Activated T-helper 1 cell treated with anti-CD3 and anti-CD28 coated beads, Interleukin-12 subunit alpha, Interleukin-12 subunit beta, Interleukin-2, Interleukin-4 antibody, amounts not matched to agents 30 ng/mL and 10 ng/mL and 1 ng/mL, durations not matched to agents 14 hours and 24 hours and 36 hours (primary cell): ENCODE measurements around the gene PEF1. TPM values are rescaled to one million over a fixed set of nuclear protein-coding genes. Genes with fewer than 3 reads are reported as not detected.
A peak's percentile ranks its signal among the peaks of the same experiment; 100 is the strongest.

Source experiments
- DNase-seq: peaks from one replicate; pipeline ENCODE4 v3.0.0; 2021; ENCODE audit warnings: low spot score
- H3K27ac Mint-ChIP-seq: one replicate; pipeline ENCODE4 v1.8.0; 2021; ENCODE audit warnings: mild to moderate bottlenecking, mixed read lengths
- H3K27me3 Mint-ChIP-seq: one replicate; pipeline ENCODE4 v1.8.0; 2022; ENCODE audit warnings: mild to moderate bottlenecking, moderate library complexity, mixed read lengths; ENCODE audit not compliant: insufficient read depth
- H3K36me3 Mint-ChIP-seq: one replicate; pipeline ENCODE4 v1.8.0; 2021; ENCODE audit warnings: low read depth, mixed read lengths
- H3K4me1 Mint-ChIP-seq: one replicate; pipeline ENCODE4 v1.8.0; 2021; ENCODE audit warnings: low read depth, mixed read lengths
- H3K4me3 Mint-ChIP-seq: one replicate; pipeline ENCODE4 v1.8.0; 2021; ENCODE audit warnings: mild to moderate bottlenecking, moderate library complexity, mixed read lengths
- H3K9me3 Mint-ChIP-seq: one replicate; pipeline ENCODE4 v1.8.0; 2021; ENCODE audit warnings: mixed read lengths
- intact Hi-C: fragments of 100-400 bp; cut with micrococcal nuclease; formaldehyde crosslinking; loops from one replicate; pipeline ENCODE4 v1.15.1; 2024
- total RNA-seq: library from RNA; stranded (reverse); gene quantifications from 2 replicates; pipeline ENCODE4 v1.2.3, GENCODE V29; 2022

Gene PEF1
- total RNA-seq, 1 donor from 2014 or later: 57.6 TPM

DNA sequence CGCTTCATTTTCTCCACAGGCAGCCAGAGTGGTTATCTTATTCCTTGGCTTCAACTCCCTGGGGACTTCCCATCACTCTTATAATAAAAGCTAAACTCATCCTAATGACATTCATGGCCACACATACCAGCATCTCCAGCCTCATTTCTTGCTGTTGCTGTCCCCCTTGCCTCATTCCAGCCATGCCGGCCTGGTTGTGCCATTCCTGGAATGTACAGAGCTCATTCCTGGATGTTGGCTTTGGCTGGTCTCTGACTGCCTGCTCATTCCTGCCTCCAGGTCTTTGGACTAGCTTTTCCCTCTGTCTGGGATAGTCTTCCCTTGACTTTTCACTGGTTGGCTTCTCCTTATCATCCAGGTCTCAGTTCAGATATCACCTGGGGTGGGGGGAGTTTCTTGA, 2.4 kb upstream of the PEF1 start:
- peak overlapping the region; percentile 96 for H3K4me3 Mint-ChIP-seq
- peaks cover 11% of the 10 kb centered on the region for H3K27me3 Mint-ChIP-seq
- H3K27ac Mint-ChIP-seq: peak overlapping the region; percentile 3
- H3K36me3 Mint-ChIP-seq: peaks cover 9% of the 10 kb centered on the region
- no peak for DNase-seq
- peaks cover 5% of the 10 kb centered on the region for H3K9me3 Mint-ChIP-seq
- intact Hi-C loops: loop anchor here (10.0 kb wide), 3 partner anchors 288 to 892 kb away; partner anchors contain the start of genes LAPTM5, PTP4A2 and PUM1
- H3K4me1 Mint-ChIP-seq: peaks cover 21% of the 10 kb centered on the region

- H3K9me3 Mint-ChIP-seq: peaks cover 5% of the 10 kb centered on the region
- peak overlapping the region; percentile 96 for H3K4me3 Mint-ChIP-seq
- H3K27me3 Mint-ChIP-seq: peaks cover 11% of the 10 kb centered on the region
- peaks cover 9% of the 10 kb centered on the region for H3K36me3 Mint-ChIP-seq
- H3K4me1 Mint-ChIP-seq: peaks cover 21% of the 10 kb centered on the region
- intact Hi-C loops: loop anchor here (10.0 kb wide), 3 partner anchors 288 to 892 kb away; partner anchors contain the start of genes LAPTM5, PTP4A2 and PUM1
- no peak overlapping the region for H3K27ac Mint-ChIP-seq
- DNase-seq: no peak
These were observed 1.7 kb upstream of the PEF1 start for GRCh38 chr1:31646259-31646960.

GRCh38 chr1:31645274-31645568, 545 bp upstream of the PEF1 start:
- Mint-ChIP-seq H3K9me3 (peaks cover 5% of the 10 kb centered on the region), H3K4me1 (peaks cover 21% of the 10 kb centered on the region), H3K27ac (peak overlapping the region; percentile 100), H3K36me3 (peaks cover 9% of the 10 kb centered on the region), H3K27me3 (peaks cover 7% of the 10 kb centered on the region), H3K4me3 (peak overlapping the region; percentile 96)
- DNase-seq: no peak
- intact Hi-C loops: loop anchor here (1.0 to 10.0 kb wide), 6 partner anchors 143 to 890 kb away; partner anchors contain the start of genes BSDC1, KPNA6, LAPTM5 and PTP4A2

- Mint-ChIP-seq H3K27me3 (no peaks in the 10 kb centered on the region), H3K27ac (peak overlapping the region; percentile 100), H3K4me3 (peak overlapping the region; percentile 96), H3K4me1 (peaks cover 21% of the 10 kb centered on the region), H3K9me3 (peaks cover 5% of the 10 kb centered on the region), H3K36me3 (peaks cover 9% of the 10 kb centered on the region)
- intact Hi-C loops: loop anchor here (1.0 to 10.0 kb wide), 8 partner anchors 291 to 889 kb away; partner anchors contain the start of genes BSDC1, KPNA6, LAPTM5 and PTP4A2
- DNase-seq: no peak
These were observed 608 bp downstream of the PEF1 start for GRCh38 chr1:31643976-31644559.

DNA sequence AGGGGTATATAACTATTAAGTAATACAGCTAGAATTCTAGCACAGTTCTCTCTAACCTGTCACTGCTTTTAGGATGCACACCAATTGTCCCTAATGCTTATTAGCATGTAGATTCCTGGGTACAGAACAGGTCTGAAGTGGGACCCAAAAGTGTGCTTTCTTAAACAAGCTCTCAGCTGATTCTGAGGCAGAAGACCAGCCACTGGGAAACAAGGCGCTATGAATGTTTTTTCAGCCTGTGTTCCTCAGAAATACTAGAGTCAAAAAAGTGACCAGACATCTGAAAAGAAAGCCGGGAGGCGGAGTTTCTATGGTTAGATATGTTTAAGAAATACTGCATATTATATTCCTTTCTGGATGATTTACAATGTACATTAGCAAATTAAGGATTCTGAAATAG, 1.8 kb downstream of the PEF1 start:
- DNase-seq: no peak
- intact Hi-C loops: loop anchor here (10.0 kb wide), 3 partner anchors 292 to 888 kb away; partner anchors contain the start of genes LAPTM5, PTP4A2 and PUM1
- H3K27me3 Mint-ChIP-seq: no peaks in the 10 kb centered on the region
- H3K4me3 Mint-ChIP-seq: no peak overlapping the region
- peaks cover 11% of the 10 kb centered on the region for H3K36me3 Mint-ChIP-seq
- peaks cover 21% of the 10 kb centered on the region for H3K4me1 Mint-ChIP-seq
- H3K9me3 Mint-ChIP-seq: peaks cover 5% of the 10 kb centered on the region
- no peak overlapping the region for H3K27ac Mint-ChIP-seq

- no peak for DNase-seq
- Mint-ChIP-seq H3K27ac (no peak overlapping the region), H3K4me3 (no peak overlapping the region), H3K27me3 (no peaks in the 10 kb centered on the region), H3K9me3 (peaks cover 5% of the 10 kb centered on the region), H3K36me3 (peaks cover 11% of the 10 kb centered on the region), H3K4me1 (peaks cover 21% of the 10 kb centered on the region)
- intact Hi-C loops: loop anchor here (10.0 kb wide), 3 partner anchors 292 to 888 kb away; partner anchors contain the start of genes LAPTM5, PTP4A2 and PUM1
These were observed 2.3 kb downstream of the PEF1 start for GRCh38 chr1:31642366-31642765.

GRCh38 chr1:31640964-31641363, 3.7 kb downstream of the PEF1 start:
- Mint-ChIP-seq H3K4me3 (no peak overlapping the region), H3K36me3 (peaks cover 5% of the 10 kb centered on the region), H3K27me3 (no peaks in the 10 kb centered on the region), H3K4me1 (peaks cover 17% of the 10 kb centered on the region), H3K9me3 (no peaks in the 10 kb centered on the region), H3K27ac (no peak overlapping the region)
- DNase-seq: no peak
- intact Hi-C loops: loop anchor here (10.0 kb wide), 3 partner anchors 294 to 886 kb away; partner anchors contain the start of genes LAPTM5, PTP4A2 and PUM1

DNA sequence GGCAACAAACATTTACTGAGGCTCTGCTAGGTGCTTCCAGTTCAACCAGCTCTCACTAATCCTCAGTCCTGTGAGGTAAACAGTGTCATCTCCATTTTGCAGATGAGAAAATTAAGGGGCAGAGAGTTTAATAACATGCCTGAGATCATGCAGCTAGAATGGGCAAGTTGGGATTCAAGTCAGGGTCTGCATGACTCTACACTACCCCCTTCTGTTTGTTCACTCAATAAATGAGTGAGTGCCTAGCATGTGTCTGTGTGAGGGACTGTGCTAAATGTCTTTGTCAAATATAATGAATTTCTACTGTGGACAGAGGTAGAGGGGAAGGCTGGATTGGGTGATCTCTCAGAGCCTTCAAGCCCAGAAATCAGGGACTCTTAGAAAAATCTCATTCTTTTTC, 4.5 kb downstream of the PEF1 start:
- DNase-seq: no peak
- Mint-ChIP-seq H3K36me3 (peaks cover 5% of the 10 kb centered on the region), H3K27ac (no peak overlapping the region), H3K4me1 (peaks cover 9% of the 10 kb centered on the region), H3K9me3 (no peaks in the 10 kb centered on the region), H3K27me3 (no peaks in the 10 kb centered on the region), H3K4me3 (no peak overlapping the region)
- intact Hi-C loops: loop anchor here (10.0 kb wide), 3 partner anchors 295 to 885 kb away; partner anchors contain the start of genes LAPTM5, PTP4A2 and PUM1

DNA sequence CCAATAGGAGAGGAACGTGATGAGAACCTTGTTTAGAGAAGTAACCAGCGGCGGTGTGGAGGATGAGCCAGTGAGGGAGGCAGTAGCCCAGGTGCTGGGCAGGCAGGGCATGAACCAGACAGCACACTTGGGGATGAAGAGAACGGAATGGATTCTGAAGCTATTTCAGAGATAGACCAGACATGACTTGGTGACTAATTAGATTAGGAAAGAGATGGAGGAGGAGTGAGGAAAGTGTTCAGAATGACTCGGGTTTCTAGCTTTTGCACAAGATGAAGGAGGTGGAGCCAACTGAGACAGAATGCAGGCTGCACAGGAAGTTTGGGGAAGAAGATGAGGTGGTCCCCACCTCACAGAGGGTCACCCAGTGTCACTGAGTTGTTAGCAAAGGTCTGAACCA, 5.1 kb downstream of the PEF1 start:
- peaks cover 9% of the 10 kb centered on the region for H3K4me1 Mint-ChIP-seq
- peaks cover 9% of the 10 kb centered on the region for H3K36me3 Mint-ChIP-seq
- no peak overlapping the region for H3K4me3 Mint-ChIP-seq
- no peaks in the 10 kb centered on the region for H3K27me3 Mint-ChIP-seq
- no peaks in the 10 kb centered on the region for H3K9me3 Mint-ChIP-seq
- intact Hi-C loops: loop anchor here (5.0 kb wide), 1 partner anchor 77 kb away; no protein-coding TSS in a partner anchor
- no peak overlapping the region for H3K27ac Mint-ChIP-seq
- no peak for DNase-seq

DNA sequence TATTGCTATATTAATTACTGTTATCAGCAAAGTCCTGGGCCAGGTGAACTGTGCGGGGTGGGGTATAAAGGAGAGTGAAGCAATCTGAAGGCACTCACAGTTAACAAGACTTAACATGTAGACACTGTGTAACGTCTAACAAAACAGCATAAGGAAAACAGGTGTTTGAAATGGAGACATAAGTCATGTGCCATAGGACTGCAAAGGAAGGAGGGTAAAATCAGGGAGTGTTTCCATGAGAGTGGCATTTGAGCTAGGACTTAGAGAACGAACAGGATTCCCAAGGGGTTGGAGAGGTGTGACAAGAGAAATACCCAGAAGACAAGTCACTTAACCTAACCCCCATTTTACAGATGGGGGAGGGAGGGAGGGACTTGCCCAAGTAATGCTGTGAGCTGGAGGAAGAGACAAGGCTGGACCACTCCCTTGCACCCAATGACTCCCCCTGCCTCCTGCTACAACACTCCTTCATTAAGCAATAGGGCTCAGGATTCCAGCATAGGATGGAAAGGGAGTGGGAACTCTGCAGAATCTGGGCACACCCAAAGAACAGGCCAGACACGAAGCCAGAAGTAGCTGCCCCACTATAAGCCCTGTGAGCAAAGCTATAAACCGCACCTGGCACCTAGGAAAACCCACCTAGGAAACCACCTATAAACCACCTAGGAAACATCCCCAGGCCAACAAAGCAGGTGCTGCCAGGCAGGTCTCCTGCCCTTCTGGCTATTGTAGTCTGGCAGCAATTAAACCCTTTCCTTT, 6.6 kb downstream of the PEF1 start:
- peaks cover 12% of the 10 kb centered on the region for H3K36me3 Mint-ChIP-seq
- no peak overlapping the region for H3K4me3 Mint-ChIP-seq
- H3K9me3 Mint-ChIP-seq: no peaks in the 10 kb centered on the region
- no peak for DNase-seq
- intact Hi-C loops: loop anchor here (5.0 kb wide), 1 partner anchor 76 kb away; no protein-coding TSS in a partner anchor
- H3K27me3 Mint-ChIP-seq: no peaks in the 10 kb centered on the region
- H3K4me1 Mint-ChIP-seq: no peaks in the 10 kb centered on the region
- no peak overlapping the region for H3K27ac Mint-ChIP-seq

- DNase-seq: no peak
- H3K27me3 Mint-ChIP-seq: no peaks in the 10 kb centered on the region
These were observed 11.6 kb downstream of the PEF1 start for GRCh38 chr1:31633117-31633516.

DNA sequence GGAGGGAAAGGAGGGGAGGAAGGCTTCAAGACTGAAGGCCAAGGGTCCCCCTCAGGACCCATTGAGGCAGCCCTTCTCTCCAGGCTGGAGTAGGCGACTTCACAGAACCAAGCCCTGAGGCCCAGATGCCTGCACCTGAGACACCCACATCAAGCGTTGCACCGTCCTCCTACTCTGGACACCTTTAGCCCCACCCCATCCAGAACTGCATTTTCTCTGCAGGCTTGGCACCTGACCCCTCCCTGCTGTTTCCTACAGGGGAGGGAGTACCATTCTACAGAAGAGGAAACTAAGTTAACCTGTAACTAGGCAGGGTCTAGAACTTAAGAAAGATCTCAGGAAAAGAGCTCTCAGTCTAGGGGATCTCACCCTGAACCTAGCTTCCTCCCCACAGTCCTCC, 12.0 kb downstream of the PEF1 start:
- intact Hi-C loops: no loop called here
- Mint-ChIP-seq H3K9me3 (no peaks in the 10 kb centered on the region), H3K27ac (no peak overlapping the region), H3K36me3 (peaks cover 40% of the 10 kb centered on the region), H3K4me3 (no peak overlapping the region), H3K27me3 (no peaks in the 10 kb centered on the region), H3K4me1 (no peaks in the 10 kb centered on the region)
- no peak for DNase-seq

More at GRCh38 chr1:31633117-31633516, 11.6 kb downstream of the PEF1 start:
- no peak overlapping the region for H3K27ac Mint-ChIP-seq
- H3K4me1 Mint-ChIP-seq: no peaks in the 10 kb centered on the region
- H3K9me3 Mint-ChIP-seq: no peaks in the 10 kb centered on the region
- intact Hi-C loops: no loop called here
- H3K4me3 Mint-ChIP-seq: no peak overlapping the region
- H3K36me3 Mint-ChIP-seq: peaks cover 40% of the 10 kb centered on the region
